HG03469 (cell line): Measurements from ENCODE around the gene CSRP2.

Experiments
- ATAC-seq: cut with Tn5 transposase; IDR thresholded peaks from one replicate; pipeline ENCODE4 v1.9.1; 2021; ENCODE audit warnings: mild to moderate bottlenecking, moderate library complexity, moderate number of reproducible peaks; ENCODE audit not compliant: unreplicated experiment

The CSRP2 gene

GRCh38 chr12:76895796-76896195 lies 17.0 kb upstream of the CSRP2 start:
- ATAC-seq: no peak

- ATAC-seq: no peak
These were observed 12.8 kb upstream of the CSRP2 start for GRCh38 chr12:76891609-76892008.

- ATAC-seq: no peak
These were observed 11.6 kb upstream of the CSRP2 start for GRCh38 chr12:76890151-76891143.

- ATAC-seq: no peak
These were observed 10.0 kb upstream of the CSRP2 start for GRCh38 chr12:76888775-76889174.

- ATAC-seq: no peak
These were observed 5.0 kb upstream of the CSRP2 start for GRCh38 chr12:76883811-76884210.

- no peak for ATAC-seq
These were observed 4.3 kb upstream of the CSRP2 start for GRCh38 chr12:76883151-76883550.

GRCh38 chr12:76882367-76882766 lies 3.5 kb upstream of the CSRP2 start:
- ATAC-seq: no peak

GRCh38 chr12:76881142-76881541 lies 2.3 kb upstream of the CSRP2 start:
- ATAC-seq: no peak

GRCh38 chr12:76880519-76881023 lies 1.8 kb upstream of the CSRP2 start:
- no peak for ATAC-seq

GRCh38 chr12:76879710-76880518 lies 1.1 kb upstream of the CSRP2 start:
- ATAC-seq: peak; percentile 4

- ATAC-seq: peak; percentile 19
These were observed 520 bp downstream of the CSRP2 start for GRCh38 chr12:76878099-76878898.

- no peak for ATAC-seq
These were observed 2.1 kb downstream of the CSRP2 start for GRCh38 chr12:76876696-76877229.

- ATAC-seq: no peak
These were observed 4.2 kb downstream of the CSRP2 start for GRCh38 chr12:76874491-76875190.

GRCh38 chr12:76874027-76874426 lies 4.8 kb downstream of the CSRP2 start:
- ATAC-seq: no peak

GRCh38 chr12:76872415-76872814 lies 6.4 kb downstream of the CSRP2 start:
- no peak for ATAC-seq

- no peak for ATAC-seq
These were observed 7.1 kb downstream of the CSRP2 start for GRCh38 chr12:76871742-76872141.

GRCh38 chr12:76871082-76871481 lies 7.7 kb downstream of the CSRP2 start:
- no peak for ATAC-seq

- ATAC-seq: no peak
These were observed 12.1 kb downstream of the CSRP2 start for GRCh38 chr12:76866726-76867125.

GRCh38 chr12:76866151-76866567 lies 12.7 kb downstream of the CSRP2 start:
- ATAC-seq: no peak
